GM10266 (cell line): ENCODE measurements around the gene EWSR1.
"Not testable (repeated sequence)": the region's sequence is repeated elsewhere in the genome, so short reads cannot be mapped to it uniquely, and the experiment has no call there.

ENCODE experiments used
- DNase-seq: peaks from one replicate; pipeline ENCODE4 v3.0.0; 2012; ENCODE audit errors: extremely low spot score
- TF ChIP-seq, protein P1 (sequence below): IDR thresholded peaks from 2 replicates; pipeline ENCODE4 v1.5.1; 2012; ENCODE audit warnings: mild to moderate bottlenecking, low read depth; ENCODE audit not compliant: control insufficient read depth, insufficient read depth; ENCODE audit errors: missing control alignments

The EWSR1 gene

DNA sequence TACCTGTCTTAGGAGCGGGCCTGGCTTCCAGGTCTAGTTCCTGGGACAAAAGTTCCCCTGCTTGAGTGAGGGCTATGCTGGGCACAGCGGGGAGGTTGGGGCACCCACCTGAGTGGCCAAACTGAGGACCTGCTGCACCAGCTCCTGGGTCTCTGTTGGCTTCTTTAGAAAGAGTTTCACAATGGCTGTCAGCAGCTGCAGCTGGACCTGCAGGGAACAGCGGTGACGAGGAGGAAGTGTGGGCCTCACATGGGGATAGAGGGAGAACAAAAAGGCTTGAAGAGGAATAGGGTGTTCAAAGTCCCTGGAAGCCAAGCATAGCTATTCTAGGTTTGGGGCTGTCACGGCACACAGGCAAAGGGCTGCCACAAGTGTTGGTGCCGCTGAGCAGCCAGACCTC is 74.1 kb downstream of the EWSR1 start:
- DNase-seq = no peak
- TF ChIP-seq, protein P1, sequence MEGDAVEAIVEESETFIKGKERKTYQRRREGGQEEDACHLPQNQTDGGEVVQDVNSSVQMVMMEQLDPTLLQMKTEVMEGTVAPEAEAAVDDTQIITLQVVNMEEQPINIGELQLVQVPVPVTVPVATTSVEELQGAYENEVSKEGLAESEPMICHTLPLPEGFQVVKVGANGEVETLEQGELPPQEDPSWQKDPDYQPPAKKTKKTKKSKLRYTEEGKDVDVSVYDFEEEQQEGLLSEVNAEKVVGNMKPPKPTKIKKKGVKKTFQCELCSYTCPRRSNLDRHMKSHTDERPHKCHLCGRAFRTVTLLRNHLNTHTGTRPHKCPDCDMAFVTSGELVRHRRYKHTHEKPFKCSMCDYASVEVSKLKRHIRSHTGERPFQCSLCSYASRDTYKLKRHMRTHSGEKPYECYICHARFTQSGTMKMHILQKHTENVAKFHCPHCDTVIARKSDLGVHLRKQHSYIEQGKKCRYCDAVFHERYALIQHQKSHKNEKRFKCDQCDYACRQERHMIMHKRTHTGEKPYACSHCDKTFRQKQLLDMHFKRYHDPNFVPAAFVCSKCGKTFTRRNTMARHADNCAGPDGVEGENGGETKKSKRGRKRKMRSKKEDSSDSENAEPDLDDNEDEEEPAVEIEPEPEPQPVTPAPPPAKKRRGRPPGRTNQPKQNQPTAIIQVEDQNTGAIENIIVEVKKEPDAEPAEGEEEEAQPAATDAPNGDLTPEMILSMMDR = no peak

GRCh38 chr22:29342577-29343312 is 74.7 kb downstream of the EWSR1 start:
- DNase-seq = no peak
- TF ChIP-seq, protein P1 = no peak

- TF ChIP-seq, protein P1 = no peak
Measured at GRCh38 chr22:29343313-29343805, 75.3 kb downstream of the EWSR1 start.

DNA sequence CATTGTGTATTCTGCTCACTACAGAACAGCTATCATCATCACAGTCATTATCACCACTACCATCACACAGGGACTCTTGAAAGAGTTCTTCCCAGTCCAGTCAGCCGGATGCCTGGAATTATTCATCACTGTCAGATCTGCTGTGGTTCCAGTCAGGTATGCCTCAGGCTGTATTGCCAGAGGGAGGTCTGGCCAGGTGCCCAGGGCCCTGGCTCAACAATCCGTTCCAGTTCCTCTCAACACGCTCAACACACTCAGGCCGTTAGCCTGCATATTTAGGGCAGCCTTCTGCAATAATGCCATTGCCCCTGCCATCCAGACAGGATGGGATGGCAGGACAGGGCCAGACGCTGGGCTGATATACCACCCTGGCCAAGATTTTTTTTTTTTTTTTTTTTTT is 76.1 kb downstream of the EWSR1 start:
- DNase-seq = no peak
- TF ChIP-seq, protein P1 = no peak

More at GRCh38 chr22:29343313-29343805, 75.3 kb downstream of the EWSR1 start:
- DNase-seq = no peak

- DNase-seq = not testable (repeated sequence)
Measured at GRCh38 chr22:29344889-29345288, 76.8 kb downstream of the EWSR1 start.

- TF ChIP-seq, protein P1 = no peak
Measured at GRCh38 chr22:29345932-29346331, 77.9 kb downstream of the EWSR1 start.

GRCh38 chr22:29346659-29347058 is 78.6 kb downstream of the EWSR1 start:
- DNase-seq = no peak
- TF ChIP-seq, protein P1 = no peak

More at GRCh38 chr22:29345932-29346331, 77.9 kb downstream of the EWSR1 start:
- DNase-seq = no peak

- DNase-seq = no peak
- TF ChIP-seq, protein P1 = no peak
Measured at GRCh38 chr22:29348041-29348440, 80.0 kb downstream of the EWSR1 start.
